K562 (cell line): ENCODE data around the gene SOAT2. TPM values are rescaled to one million over a fixed set of nuclear protein-coding genes. Genes with fewer than 3 reads are reported as not detected.

Experiments used
- CBX5 ChIP-seq: IDR thresholded peaks from 2 replicates; pipeline ENCODE4 v1.6.1; 2014; ENCODE audit warnings: low read depth, borderline replicate concordance
- ESRRA ChIP-seq: fragments of 450-650 bp; IDR thresholded peaks from 2 replicates; pipeline ENCODE4 v1.6.1; 2014; ENCODE audit warnings: low read depth, mild to moderate bottlenecking, moderate library complexity, borderline replicate concordance
- GABPB2 ChIP-seq: fragments of 250-450 bp; sonication (Bioruptor Pico); conservative IDR thresholded peaks from 2 replicates; pipeline ENCODE4 v1.5.1; 2021; ENCODE audit warnings: mild to moderate bottlenecking
- ILF3 ChIP-seq: fragments of 450-650 bp; IDR thresholded peaks from 2 replicates; pipeline ENCODE4 v1.6.1; 2018; ENCODE audit warnings: antibody characterized with exemption, mild to moderate bottlenecking, moderate library complexity, borderline replicate concordance
- ILK ChIP-seq: fragments of 450-650 bp; IDR thresholded peaks from 2 replicates; pipeline ENCODE4 v1.6.1; 2016; ENCODE audit warnings: missing genetic modification characterization, low read depth, mild to moderate bottlenecking, missing compliant biosample characterization, moderate library complexity, borderline replicate concordance
- MED1 ChIP-seq: sonication (generic); formaldehyde crosslinking; IDR thresholded peaks from 2 replicates; pipeline ENCODE4 v1.8.1; 2023; ENCODE audit warnings: missing genetic modification reagents, borderline replicate concordance
- PYGO2 ChIP-seq: fragments of 450-650 bp; IDR thresholded peaks from 2 replicates; pipeline ENCODE4 v1.6.1; 2016; ENCODE audit warnings: mild to moderate bottlenecking, missing genetic modification characterization, moderate library complexity, missing compliant biosample characterization
- ZBTB11 ChIP-seq, 3 experiments: fragments of 200-800 bp in 1 of 3; fragments of 250-450 bp in 1 of 3; fragments of 450-650 bp in 1 of 3; sonication (Bioruptor Pico) in 1 of 3; sonication (Bioruptor generic) in 1 of 3; formaldehyde crosslinking in 1 of 3; IDR thresholded peaks; 2 replicates each; pipeline versions ENCODE4 v1.6.1 to v1.8.0; 2016 to 2022; ENCODE audit warnings: mild to moderate bottlenecking in 2 of 3, missing genetic modification characterization in 2 of 3, missing compliant biosample characterization in 1 of 3, moderate library complexity in 1 of 3
- ZNF318 ChIP-seq, 2 experiments: fragments of 450-650 bp; IDR thresholded peaks; 2 replicates each; pipeline ENCODE4 v1.6.1; 2016; ENCODE audit warnings: mild to moderate bottlenecking in 2 of 2, borderline replicate concordance in 1 of 2, low read depth in 1 of 2, moderate library complexity in 1 of 2
- ZNF644 ChIP-seq: fragments of 200-800 bp; sonication (Bioruptor generic); IDR thresholded peaks from 2 replicates; pipeline ENCODE4 v1.6.1; 2016; ENCODE audit warnings: low read depth, missing genetic modification characterization, missing compliant biosample characterization
- polyA plus RNA-seq, 8 experiments: library from polyadenylated mRNA; depleted of rRNA in 4 of 8; stranded (reverse) in 5 of 8; unstranded in 3 of 8; fragments of >200 nt; fragmentation: Nextera tagmentation in 2 of 8; fragmentation: Illumina TruSeq in 1 of 8; extraction: Ambion mirVana in 2 of 8; extraction: Trizol in 1 of 8; gene quantifications; 2 replicates each; pipeline versions ENCODE4 v1.2.1 to v1.2.3, GENCODE V29; 2011 to 2014; ENCODE audit warnings: inconsistent platforms in 1 of 8, missing spikeins in 1 of 8
- total RNA-seq, 7 experiments: library from RNA; depleted of rRNA in 6 of 7; stranded (reverse); fragments of >200 nt in 6 of 7; fragmentation: Illumina TruSeq in 2 of 7; extraction: Trizol in 2 of 7; gene quantifications; 2 replicates each; pipeline versions ENCODE4 v1.2.1 to v1.2.3, GENCODE V29; 2011 to 2021; ENCODE audit warnings: low replicate concordance in 1 of 7
- TF ChIP-seq, protein P1 (sequence below): fragments of 450-650 bp; IDR thresholded peaks from 2 replicates; pipeline ENCODE4 v1.6.1; 2016; ENCODE audit warnings: mild to moderate bottlenecking

SOAT2 gene
- total and polyA plus RNA-seq, 9 of the 15 experiments (the other 6 are each of a cell fraction or from before 2014, with no cell fraction given) = 0.04 TPM; not detected in 8

DNA sequence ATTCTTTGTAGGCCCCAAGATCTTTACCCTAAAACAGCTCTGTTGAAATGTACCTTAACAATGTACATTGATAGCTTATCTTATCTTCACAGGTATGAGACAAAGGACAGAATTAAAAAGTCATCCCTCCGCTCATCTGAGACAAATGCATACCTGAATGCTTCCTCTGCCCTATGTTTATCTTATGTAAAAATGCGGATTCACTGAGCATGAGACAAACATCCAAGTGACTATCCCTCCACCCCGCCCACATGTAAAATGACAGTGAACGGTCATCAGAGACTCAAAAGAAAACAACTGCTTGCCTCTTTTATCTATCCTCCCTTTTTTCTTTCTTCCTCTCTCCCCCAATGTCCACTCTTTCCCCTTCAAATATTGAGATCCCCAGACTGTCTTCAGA lies 40.1 kb downstream of the SOAT2 start (continued):
- TF ChIP-seq ZNF318 (IDR thresholded peaks at IDR 0.05; ENCODE audit: borderline replicate concordance in 1 of 2, low read depth in 1 of 2) (no peak), ZNF644 (tag) (no peak), ILF3 (no peak), MED1 (CRISPR knock-in tag) (no peak), ZBTB11 (CRISPR knock-in tag; IDR thresholded peaks at IDR 0.05) (no peak), GABPB2 (no peak), ESRRA (no peak), ILK (tag) (no peak), PYGO2 (tag) (no peak), CBX5 (no peak)
- TF ChIP-seq, protein P1, sequence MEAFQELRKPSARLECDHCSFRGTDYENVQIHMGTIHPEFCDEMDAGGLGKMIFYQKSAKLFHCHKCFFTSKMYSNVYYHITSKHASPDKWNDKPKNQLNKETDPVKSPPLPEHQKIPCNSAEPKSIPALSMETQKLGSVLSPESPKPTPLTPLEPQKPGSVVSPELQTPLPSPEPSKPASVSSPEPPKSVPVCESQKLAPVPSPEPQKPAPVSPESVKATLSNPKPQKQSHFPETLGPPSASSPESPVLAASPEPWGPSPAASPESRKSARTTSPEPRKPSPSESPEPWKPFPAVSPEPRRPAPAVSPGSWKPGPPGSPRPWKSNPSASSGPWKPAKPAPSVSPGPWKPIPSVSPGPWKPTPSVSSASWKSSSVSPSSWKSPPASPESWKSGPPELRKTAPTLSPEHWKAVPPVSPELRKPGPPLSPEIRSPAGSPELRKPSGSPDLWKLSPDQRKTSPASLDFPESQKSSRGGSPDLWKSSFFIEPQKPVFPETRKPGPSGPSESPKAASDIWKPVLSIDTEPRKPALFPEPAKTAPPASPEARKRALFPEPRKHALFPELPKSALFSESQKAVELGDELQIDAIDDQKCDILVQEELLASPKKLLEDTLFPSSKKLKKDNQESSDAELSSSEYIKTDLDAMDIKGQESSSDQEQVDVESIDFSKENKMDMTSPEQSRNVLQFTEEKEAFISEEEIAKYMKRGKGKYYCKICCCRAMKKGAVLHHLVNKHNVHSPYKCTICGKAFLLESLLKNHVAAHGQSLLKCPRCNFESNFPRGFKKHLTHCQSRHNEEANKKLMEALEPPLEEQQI = no peak
